GM12891 (cell line): ENCODE data around the gene IQCK.

Experiments
- POLR2A ChIP-seq: IDR thresholded peaks from 2 replicates; pipeline ENCODE4 v1.6.1; 2011; ENCODE audit warnings: low read depth, low read length, control low read depth
- POLR2AphosphoS5 ChIP-seq: IDR thresholded peaks from 2 replicates; pipeline ENCODE4 v1.6.1; 2011; ENCODE audit warnings: low read depth, low read length, control low read depth
- POU2F2 ChIP-seq: IDR thresholded peaks from 2 replicates; pipeline ENCODE4 v1.6.1; 2011; ENCODE audit warnings: low read depth, mild to moderate bottlenecking, control low read depth, low read length, moderate library complexity
- TAF1 ChIP-seq: IDR thresholded peaks from 2 replicates; pipeline ENCODE4 v1.6.1; 2011; ENCODE audit warnings: low read depth, low read length, control low read depth

DNA sequence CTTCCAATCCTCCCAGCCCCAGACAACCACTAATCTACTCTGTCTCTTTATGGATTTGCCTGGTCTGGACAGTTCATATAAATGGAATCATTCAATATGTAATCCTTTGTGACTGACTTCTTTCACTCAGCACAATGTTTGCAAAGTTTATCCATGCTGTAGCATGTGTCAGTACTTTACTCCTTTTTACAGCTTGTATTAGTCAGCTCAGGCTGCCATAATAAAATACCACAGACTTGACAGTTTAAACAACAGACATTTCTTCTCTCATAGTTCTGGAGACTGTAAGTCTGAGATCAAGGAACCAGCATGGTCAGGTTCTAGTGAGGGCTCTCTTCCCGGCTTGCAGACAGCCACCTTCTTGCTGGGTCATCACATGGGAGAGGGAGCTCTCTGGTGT lies 125.3 kb downstream of the IQCK start:
- TF ChIP-seq POLR2A (no peak), TAF1 (no peak), POLR2AphosphoS5 (no peak), POU2F2 (no peak)
